ENCODE data around the gene LTF.

GRCh38 chr3:46406788-46407611, 57.7 kb downstream of the LTF start, which contains the start of the genes CCR5AS and CCRL2:
- TF ChIP-seq EZH2 (IDR thresholded peaks at IDR 0.05; ENCODE audit: borderline replicate concordance, insufficient read depth, low read depth, low read length, poor library complexity, severe bottlenecking) (no peak), CTCF (IDR thresholded peaks at IDR 0.05) (no peak)
